GM18909 (cell line): ENCODE data around the gene EFHD2.

Source experiments
- ATAC-seq: cut with Tn5 transposase; IDR thresholded peaks from one replicate; pipeline ENCODE4 v1.9.1; 2021; ENCODE audit warnings: mild to moderate bottlenecking; ENCODE audit not compliant: unreplicated experiment, poor library complexity

The EFHD2 gene

DNA sequence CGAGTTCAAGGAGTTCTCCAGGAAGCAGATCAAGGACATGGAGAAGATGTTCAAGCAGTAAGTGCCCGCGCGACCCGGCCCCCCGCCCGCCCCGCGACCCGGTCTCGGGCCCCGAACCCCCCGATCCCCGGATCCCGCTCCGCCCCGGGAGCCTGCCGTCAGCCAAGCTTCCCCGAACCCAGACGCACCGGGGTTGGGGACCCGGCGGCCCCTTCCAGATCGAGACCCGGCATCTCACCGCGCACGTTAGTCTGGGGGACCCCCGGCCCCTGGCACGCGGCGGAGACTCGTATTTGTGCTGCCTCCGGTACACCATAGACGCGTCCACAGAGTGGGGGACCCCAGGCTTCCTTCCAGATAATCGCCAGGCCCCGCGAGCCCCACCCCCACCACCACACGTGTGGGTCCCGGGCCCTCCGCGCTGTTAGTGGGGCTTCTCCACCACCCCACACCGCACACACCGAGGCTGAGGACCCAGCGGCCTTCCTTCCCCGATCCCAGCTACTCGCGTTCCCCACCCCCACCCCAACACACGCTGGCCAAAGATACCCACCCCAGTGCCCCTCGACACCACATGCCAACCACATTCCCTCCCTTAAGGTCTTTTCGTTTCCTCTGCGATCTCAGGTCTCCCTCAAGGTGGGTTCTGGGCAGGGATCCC is 665 bp downstream of the EFHD2 start:
- ATAC-seq: no peak

GRCh38 chr1:15410884-15411245 is 1.2 kb downstream of the EFHD2 start:
- ATAC-seq: no peak

DNA sequence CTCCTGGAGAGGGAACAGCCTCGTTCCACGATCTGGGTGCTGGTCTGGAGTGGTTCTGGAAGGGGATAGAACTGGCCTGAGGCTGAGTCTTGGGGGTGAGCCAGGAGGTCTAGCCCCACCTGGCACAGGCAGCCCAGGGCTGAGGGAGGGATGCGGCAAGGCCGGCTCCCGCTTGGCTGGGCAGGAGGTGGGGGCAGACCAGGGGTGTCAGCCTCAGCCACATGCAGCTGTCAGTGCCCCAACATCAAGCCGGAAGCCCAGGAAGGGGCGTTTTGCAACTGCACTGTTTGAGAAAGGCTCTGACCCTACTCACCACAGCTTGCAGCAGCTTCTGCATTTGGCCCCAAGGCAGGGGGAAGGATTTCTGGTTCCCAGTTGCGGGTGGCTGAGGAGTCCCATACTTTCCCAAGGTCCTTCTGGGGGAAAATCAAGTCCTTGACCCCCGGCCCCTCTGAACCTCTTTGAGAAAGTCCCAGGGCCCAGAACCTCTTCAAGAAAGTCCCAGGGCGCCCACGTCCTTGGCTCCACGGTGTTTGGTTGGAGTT is 2.0 kb downstream of the EFHD2 start:
- ATAC-seq: peak; percentile 59

DNA sequence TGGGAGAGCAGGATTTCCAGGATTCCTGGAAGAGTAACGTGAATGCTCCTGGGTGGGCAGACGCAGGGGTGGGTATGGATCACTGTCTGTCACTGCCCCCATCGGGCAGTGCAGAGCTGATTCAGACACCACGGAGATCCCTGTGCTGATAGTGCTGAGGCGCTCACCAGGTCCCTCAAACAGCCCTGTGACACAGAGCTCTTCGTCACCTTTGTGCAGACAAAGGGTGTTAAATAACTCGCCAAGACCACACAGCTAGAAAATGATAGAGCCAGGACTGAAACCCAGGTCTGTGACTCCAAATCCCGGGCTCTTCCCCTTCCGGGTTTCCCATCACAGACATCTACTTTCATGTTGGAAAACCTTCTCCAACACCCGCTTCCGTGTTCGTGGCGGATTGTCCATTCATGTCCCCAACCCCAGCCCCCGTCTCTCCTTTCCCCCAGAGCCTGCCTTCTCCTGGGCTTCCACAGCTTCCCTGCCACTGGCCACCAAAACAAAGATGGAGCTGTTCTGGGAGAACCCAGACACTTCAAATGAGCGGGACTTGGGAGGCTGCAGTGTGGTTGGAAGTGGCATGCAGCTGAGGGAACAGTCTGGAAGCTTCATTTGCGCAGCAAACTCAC is 2.6 kb downstream of the EFHD2 start:
- no peak for ATAC-seq

DNA sequence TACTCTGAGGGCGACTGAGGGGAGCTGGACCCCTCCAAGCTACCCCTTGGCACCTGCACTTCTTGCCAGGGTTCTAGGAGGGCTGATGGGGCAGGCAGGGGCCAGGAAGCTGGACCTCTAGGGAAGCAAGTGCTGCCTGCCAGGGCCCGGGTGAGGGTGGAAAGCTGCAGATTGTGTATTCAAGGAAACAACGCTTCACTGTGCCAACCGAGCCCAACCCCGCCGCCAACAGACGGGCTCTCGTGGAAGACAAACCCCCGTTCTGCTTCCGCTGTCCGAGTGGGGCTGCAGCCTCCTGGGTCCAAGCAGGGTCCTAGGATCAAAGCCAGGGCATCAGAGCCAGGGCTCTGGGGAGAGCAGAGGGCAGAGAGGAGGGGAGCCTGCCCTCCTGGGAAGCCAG is 3.2 kb downstream of the EFHD2 start:
- ATAC-seq: no peak

- no peak for ATAC-seq
Measured at GRCh38 chr1:15413563-15414444, 4.1 kb downstream of the EFHD2 start.

DNA sequence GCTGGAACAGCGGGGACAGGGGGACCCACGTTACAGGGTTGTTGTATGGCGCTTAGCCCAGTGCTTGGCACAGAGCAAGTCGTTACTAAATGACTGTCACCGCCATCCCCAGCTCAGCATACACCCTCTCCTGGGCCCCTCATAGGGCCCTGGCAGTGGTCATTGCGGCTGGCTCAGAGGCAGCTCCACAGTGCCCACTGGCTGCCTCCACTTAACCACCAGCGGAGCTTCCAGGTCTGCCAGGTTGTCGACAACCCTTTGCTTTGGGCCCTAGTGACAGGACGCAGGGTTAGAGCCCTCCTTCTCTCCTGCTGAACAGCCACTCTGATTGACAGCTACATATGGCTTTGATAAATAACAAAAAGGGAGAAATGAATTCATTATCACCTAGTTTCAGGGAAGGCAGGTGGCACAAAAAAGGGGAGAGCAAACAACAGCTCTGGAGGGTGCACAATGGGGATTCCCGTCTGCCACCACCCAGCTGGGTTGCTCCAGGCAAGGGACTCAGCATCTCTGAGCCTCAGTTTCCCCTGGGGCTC is 4.8 kb downstream of the EFHD2 start:
- no peak for ATAC-seq

- ATAC-seq: peak; percentile 51
Measured at GRCh38 chr1:15417059-15417934, 7.6 kb downstream of the EFHD2 start.

GRCh38 chr1:15418806-15419515 is 9.3 kb downstream of the EFHD2 start:
- ATAC-seq: no peak

- ATAC-seq: no peak
Measured at GRCh38 chr1:15420853-15421465, 11.3 kb downstream of the EFHD2 start.

GRCh38 chr1:15422871-15423270 is 13.2 kb downstream of the EFHD2 start:
- no peak for ATAC-seq

- ATAC-seq: no peak
Measured at GRCh38 chr1:15423355-15424077, 13.8 kb downstream of the EFHD2 start.

- ATAC-seq: no peak
Measured at GRCh38 chr1:15424146-15424667, 14.5 kb downstream of the EFHD2 start.

- no peak for ATAC-seq
Measured at GRCh38 chr1:15424981-15425380, 15.3 kb downstream of the EFHD2 start.

DNA sequence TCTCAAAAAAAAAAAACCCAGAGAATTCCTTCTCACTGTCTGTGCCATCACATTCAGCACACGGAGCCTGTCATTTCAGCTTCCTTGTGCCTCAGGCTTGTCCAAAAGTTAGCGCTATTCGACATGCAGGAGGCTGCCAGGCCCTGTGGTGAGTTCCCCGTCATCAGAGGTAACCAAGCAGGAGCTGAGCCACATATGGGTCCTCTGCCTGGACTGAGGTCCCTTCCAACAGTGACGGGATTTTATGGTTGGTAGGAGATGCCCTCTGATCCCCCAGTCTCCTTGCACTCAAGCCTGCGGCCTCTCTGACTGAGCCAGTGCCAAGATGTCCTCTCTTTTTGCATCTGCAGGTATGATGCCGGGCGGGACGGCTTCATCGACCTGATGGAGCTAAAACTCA is 15.8 kb downstream of the EFHD2 start:
- no peak for ATAC-seq

- no peak for ATAC-seq
Measured at GRCh38 chr1:15425958-15426357, 16.3 kb downstream of the EFHD2 start.

GRCh38 chr1:15426492-15427279 is 17.0 kb downstream of the EFHD2 start:
- no peak for ATAC-seq
